Hepatocyte (in vitro differentiated cells): ENCODE data around the gene ZDHHC13. TPM values are rescaled to one million over a fixed set of nuclear protein-coding genes. Genes with fewer than 3 reads are reported as not detected.

Experiments
- DNase-seq: peaks from one replicate; pipeline ENCODE4 v3.0.0-alpha.2; 2016; ENCODE audit warnings: low spot score
- H2AFZ ChIP-seq: fragments of 200-600 bp; sonication (generic); 2 replicates; pipeline ENCODE4 v1.6.0; 2016; ENCODE audit warnings: antibody characterized with exemption, mild to moderate bottlenecking
- H3K27ac ChIP-seq: fragments of 200-600 bp; sonication (generic); 2 replicates; pipeline ENCODE4 v1.5.1; 2016; ENCODE audit warnings: mild to moderate bottlenecking
- H3K27me3 ChIP-seq: fragments of 200-600 bp; sonication (generic); 2 replicates; pipeline ENCODE4 v1.6.1; 2016
- H3K36me3 ChIP-seq: fragments of 200-600 bp; sonication (generic); replicated peaks from 2 replicates; pipeline ENCODE4 v1.5.1; 2016; ENCODE audit warnings: low read depth; ENCODE audit not compliant: insufficient read depth
- H3K4me1 ChIP-seq: fragments of 200-600 bp; sonication (generic); 2 replicates; pipeline ENCODE4 v1.5.1; 2016; ENCODE audit warnings: mild to moderate bottlenecking, moderate library complexity; ENCODE audit not compliant: insufficient read depth
- H3K4me2 ChIP-seq: fragments of 200-600 bp; sonication (generic); 2 replicates; pipeline ENCODE4 v1.6.0; 2016
- H3K4me3 ChIP-seq: fragments of 200-600 bp; sonication (generic); 2 replicates; pipeline ENCODE4 v1.5.1; 2016; ENCODE audit warnings: mild to moderate bottlenecking
- H3K79me2 ChIP-seq: fragments of 200-600 bp; sonication (generic); 2 replicates; pipeline ENCODE4 v1.6.0; 2017; ENCODE audit warnings: mild to moderate bottlenecking
- H3K9me2 ChIP-seq: fragments of 200-600 bp; sonication (generic); replicated peaks from 2 replicates; pipeline ENCODE4 v1.6.0; 2017; ENCODE audit warnings: mild to moderate bottlenecking; ENCODE audit not compliant: insufficient read depth
- H3K9me3 ChIP-seq: fragments of 200-600 bp; sonication (generic); 2 replicates; pipeline ENCODE4 v1.5.1; 2016; ENCODE audit warnings: low read depth, mild to moderate bottlenecking
- H4K20me1 ChIP-seq: fragments of 200-600 bp; sonication (generic); 2 replicates; pipeline ENCODE4 v1.6.0; 2016; ENCODE audit warnings: mild to moderate bottlenecking; ENCODE audit not compliant: insufficient read depth, poor library complexity, severe bottlenecking
- CTCF ChIP-seq: fragments of 200-600 bp; sonication (generic); IDR thresholded peaks from 2 replicates; pipeline ENCODE4 v1.5.1; 2016; ENCODE audit warnings: antibody characterized with exemption, mild to moderate bottlenecking; ENCODE audit not compliant: poor library complexity
- EZH2 ChIP-seq: fragments of 200-600 bp; sonication (generic); IDR thresholded peaks from 2 replicates; pipeline ENCODE4 v1.6.1; 2016; ENCODE audit warnings: antibody characterized with exemption, mild to moderate bottlenecking, borderline replicate concordance
- EZH2phosphoT487 ChIP-seq: fragments of 200-600 bp; sonication (generic); IDR thresholded peaks from one replicate; pipeline ENCODE4 v1.6.1; 2018; ENCODE audit warnings: antibody characterized with exemption, mild to moderate bottlenecking, low read depth, moderate library complexity; ENCODE audit not compliant: unreplicated experiment, severe bottlenecking
- WGBS: methylation state at CpG from one replicate; pipeline ENCODE4 v1.1.6; 2016; ENCODE audit warnings: low lambda C conversion rate; ENCODE audit errors: missing lambda C conversion rate; 5-methylcytosine and 5-hydroxymethylcytosine counted together
- polyA plus RNA-seq: library from polyadenylated mRNA; unstranded; fragments of >200 nt; fragmentation: Nextera tagmentation; extraction: Ambion mirVana; gene quantifications from 2 replicates; pipeline ENCODE4 v1.2.1, GENCODE V29; 2016
- total RNA-seq: library from RNA; depleted of rRNA; stranded (reverse); fragments of >200 nt; gene quantifications from 2 replicates; pipeline ENCODE4 v1.2.3, GENCODE V29; 2014

The ZDHHC13 gene
- total and polyA plus RNA-seq, 2 experiments from 2014 or later = 14.6 to 27.1 TPM

GRCh38 chr11:19194620-19195308, 77.8 kb downstream of the ZDHHC13 start:
- H2AFZ ChIP-seq = no peak overlapping the region
- no peak overlapping the region for H3K27ac ChIP-seq
- H4K20me1 ChIP-seq = no peaks in the 10 kb centered on the region
- no peaks in the 10 kb centered on the region for H3K27me3 ChIP-seq
- TF ChIP-seq EZH2 (no peak), CTCF (no peak), EZH2phosphoT487 (no peak)
- H3K36me3 ChIP-seq = no peaks in the 10 kb centered on the region
- no peaks in the 10 kb centered on the region for H3K9me3 ChIP-seq
- H3K4me1 ChIP-seq = peaks cover 9% of the 10 kb centered on the region
- no peak for DNase-seq
- no peak overlapping the region for H3K4me3 ChIP-seq
- no peak overlapping the region for H3K4me2 ChIP-seq
- H3K79me2 ChIP-seq = no peaks in the 10 kb centered on the region
- 93% methylated on average over 4 of the region's 4 CpGs for WGBS
- no peaks in the 10 kb centered on the region for H3K9me2 ChIP-seq

GRCh38 chr11:19196432-19196831, 79.5 kb downstream of the ZDHHC13 start:
- 83% methylated on average over 6 of the region's 6 CpGs for WGBS
- no peak overlapping the region for H3K4me3 ChIP-seq
- no peaks in the 10 kb centered on the region for H3K27me3 ChIP-seq
- TF ChIP-seq CTCF = no peak
- no peak for TF ChIP-seq EZH2phosphoT487
- no peak for TF ChIP-seq EZH2
- H3K79me2 ChIP-seq = no peaks in the 10 kb centered on the region
- no peaks in the 10 kb centered on the region for H3K9me3 ChIP-seq
- no peak overlapping the region for H3K27ac ChIP-seq
- H3K9me2 ChIP-seq = no peaks in the 10 kb centered on the region
- no peaks in the 10 kb centered on the region for H4K20me1 ChIP-seq
- no peak overlapping the region for H3K4me2 ChIP-seq
- no peaks in the 10 kb centered on the region for H3K36me3 ChIP-seq
- no peak for DNase-seq
- peaks cover 15% of the 10 kb centered on the region for H3K4me1 ChIP-seq
- no peak overlapping the region for H2AFZ ChIP-seq

- Histone ChIP-seq H4K20me1 (no peaks in the 10 kb centered on the region), H3K9me3 (no peaks in the 10 kb centered on the region), H3K79me2 (no peaks in the 10 kb centered on the region), H3K27ac (peak overlapping the region; percentile 38), H3K27me3 (no peaks in the 10 kb centered on the region), H3K9me2 (no peaks in the 10 kb centered on the region), H3K36me3 (no peaks in the 10 kb centered on the region), H3K4me3 (no peak overlapping the region), H3K4me2 (peak overlapping the region; percentile 41), H3K4me1 (peaks cover 15% of the 10 kb centered on the region), H2AFZ (no peak overlapping the region)
- DNase-seq = no peak
- WGBS = 90% methylated on average over 7 of the region's 7 CpGs
- TF ChIP-seq EZH2phosphoT487 (no peak), EZH2 (no peak), CTCF (no peak)
Observed at GRCh38 chr11:19199048-19199447, 82.1 kb downstream of the ZDHHC13 start.
